Transverse colon (tissue), 4 donors: Measurements from ENCODE around the gene GNPAT.

Experiments used
- POLR2AphosphoS5 ChIP-seq, 3 donors: sonication (generic); formaldehyde crosslinking; IDR thresholded peaks; one replicate each; pipeline ENCODE4 v1.6.1; 2016; ENCODE audit warnings: antibody characterized with exemption in 3 of 3
- TF ChIP-seq, protein P1 (sequence below), 5 experiments: fragments of 200-600 bp in 3 of 5; fragments of 450-650 bp in 2 of 5; sonication (generic) in 3 of 5; IDR thresholded peaks; 1 replicate in 2 of 5; 2 replicates in 3 of 5; pipeline ENCODE4 v1.5.1; 2016 to 2017; ENCODE audit warnings: antibody characterized with exemption in 5 of 5, inconsistent platforms in 3 of 5, mild to moderate bottlenecking in 2 of 5, moderate library complexity in 1 of 5

DNA sequence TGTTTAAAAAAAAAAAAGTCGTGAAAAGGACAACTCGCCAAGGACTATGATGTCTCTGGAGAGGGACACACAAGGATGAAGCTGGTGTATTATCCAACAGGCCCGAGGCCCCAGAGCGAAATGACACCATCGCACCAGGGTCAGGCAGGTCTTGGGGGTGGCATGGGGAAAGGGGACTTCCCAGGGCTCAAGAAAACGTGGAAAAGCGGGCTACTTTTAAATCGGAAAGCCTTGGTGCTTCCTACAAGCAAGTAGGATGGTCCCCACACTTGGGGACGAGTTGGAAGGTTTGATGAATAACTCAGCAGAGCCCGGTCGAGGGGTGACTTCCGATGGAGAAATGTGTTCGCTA, 505 bp upstream of the GNPAT start:
- TF ChIP-seq POLR2AphosphoS5 (IDR thresholded peaks at IDR 0.05): no peak
- TF ChIP-seq, protein P1, sequence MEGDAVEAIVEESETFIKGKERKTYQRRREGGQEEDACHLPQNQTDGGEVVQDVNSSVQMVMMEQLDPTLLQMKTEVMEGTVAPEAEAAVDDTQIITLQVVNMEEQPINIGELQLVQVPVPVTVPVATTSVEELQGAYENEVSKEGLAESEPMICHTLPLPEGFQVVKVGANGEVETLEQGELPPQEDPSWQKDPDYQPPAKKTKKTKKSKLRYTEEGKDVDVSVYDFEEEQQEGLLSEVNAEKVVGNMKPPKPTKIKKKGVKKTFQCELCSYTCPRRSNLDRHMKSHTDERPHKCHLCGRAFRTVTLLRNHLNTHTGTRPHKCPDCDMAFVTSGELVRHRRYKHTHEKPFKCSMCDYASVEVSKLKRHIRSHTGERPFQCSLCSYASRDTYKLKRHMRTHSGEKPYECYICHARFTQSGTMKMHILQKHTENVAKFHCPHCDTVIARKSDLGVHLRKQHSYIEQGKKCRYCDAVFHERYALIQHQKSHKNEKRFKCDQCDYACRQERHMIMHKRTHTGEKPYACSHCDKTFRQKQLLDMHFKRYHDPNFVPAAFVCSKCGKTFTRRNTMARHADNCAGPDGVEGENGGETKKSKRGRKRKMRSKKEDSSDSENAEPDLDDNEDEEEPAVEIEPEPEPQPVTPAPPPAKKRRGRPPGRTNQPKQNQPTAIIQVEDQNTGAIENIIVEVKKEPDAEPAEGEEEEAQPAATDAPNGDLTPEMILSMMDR (IDR thresholded peaks at IDR 0.05): no peak
